Measurements from ENCODE around the gene CDC42BPA. TPM values are rescaled to one million over a fixed set of nuclear protein-coding genes. Genes with fewer than 3 reads are reported as not detected.
"Not testable (repeated sequence)": the region's sequence is repeated elsewhere in the genome, so short reads cannot be mapped to it uniquely, and the experiment has no call there.

The CDC42BPA gene
- total and polyA plus RNA-seq, 11 donors = 9.8 to 33.8 (median 29.7) TPM

GRCh38 chr1:227006226-227006796, 312.0 kb downstream of the CDC42BPA start:
- Histone ChIP-seq H3K4me3 (no peak overlapping the region), H3K36me3 (peaks cover 0 to 70% (median 37%) of the 10 kb centered on the region in 9 donors), H3K4me1 (no peaks in the 10 kb centered on the region), H3K9me3 (no peaks in the 10 kb centered on the region), H3K27me3 (no peaks in the 10 kb centered on the region), H3K27ac (no peak overlapping the region)
- WGBS, 4 donors = 97 to 100% (median 97%) methylated on average over 5 of the region's 5 CpGs
- TF ChIP-seq, protein P1, sequence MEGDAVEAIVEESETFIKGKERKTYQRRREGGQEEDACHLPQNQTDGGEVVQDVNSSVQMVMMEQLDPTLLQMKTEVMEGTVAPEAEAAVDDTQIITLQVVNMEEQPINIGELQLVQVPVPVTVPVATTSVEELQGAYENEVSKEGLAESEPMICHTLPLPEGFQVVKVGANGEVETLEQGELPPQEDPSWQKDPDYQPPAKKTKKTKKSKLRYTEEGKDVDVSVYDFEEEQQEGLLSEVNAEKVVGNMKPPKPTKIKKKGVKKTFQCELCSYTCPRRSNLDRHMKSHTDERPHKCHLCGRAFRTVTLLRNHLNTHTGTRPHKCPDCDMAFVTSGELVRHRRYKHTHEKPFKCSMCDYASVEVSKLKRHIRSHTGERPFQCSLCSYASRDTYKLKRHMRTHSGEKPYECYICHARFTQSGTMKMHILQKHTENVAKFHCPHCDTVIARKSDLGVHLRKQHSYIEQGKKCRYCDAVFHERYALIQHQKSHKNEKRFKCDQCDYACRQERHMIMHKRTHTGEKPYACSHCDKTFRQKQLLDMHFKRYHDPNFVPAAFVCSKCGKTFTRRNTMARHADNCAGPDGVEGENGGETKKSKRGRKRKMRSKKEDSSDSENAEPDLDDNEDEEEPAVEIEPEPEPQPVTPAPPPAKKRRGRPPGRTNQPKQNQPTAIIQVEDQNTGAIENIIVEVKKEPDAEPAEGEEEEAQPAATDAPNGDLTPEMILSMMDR (IDR thresholded peaks at IDR 0.05) = no peak
- no peak for TF ChIP-seq POLR2A (IDR thresholded peaks at IDR 0.05)
- intact Hi-C loops (cut with DNase I) = no loop called here
- DNase-seq = no peak
- ATAC-seq = no peak

DNA sequence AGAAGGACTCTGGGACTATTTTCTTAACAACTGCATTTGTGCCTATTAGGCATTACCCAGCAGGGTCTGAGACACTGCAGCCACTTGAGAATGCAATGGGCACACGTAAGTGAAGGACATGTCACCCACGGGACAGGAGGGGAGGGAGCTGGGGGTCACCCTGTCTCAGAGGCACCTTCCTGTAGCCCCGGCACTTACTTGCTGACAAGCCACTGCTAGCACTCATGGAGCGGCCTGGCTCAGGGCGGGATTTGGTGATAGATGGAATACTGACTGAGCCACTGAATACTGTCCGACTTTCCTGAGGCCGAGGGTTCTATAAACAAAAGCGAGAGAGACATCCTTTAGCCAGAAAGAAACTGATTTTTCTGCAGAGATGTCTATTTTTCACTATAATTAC, 313.5 kb downstream of the CDC42BPA start:
- Histone ChIP-seq H3K27me3 (no peaks in the 10 kb centered on the region), H3K9me3 (no peaks in the 10 kb centered on the region), H3K4me3 (no peak overlapping the region), H3K36me3 (peaks cover 0 to 69% (median 47%) of the 10 kb centered on the region in 9 donors), H3K27ac (no peak overlapping the region), H3K4me1 (no peaks in the 10 kb centered on the region)
- ATAC-seq (peak in 1 of 4 donors; percentile 37), DNase-seq (no peak)
- no peak for TF ChIP-seq POLR2A (IDR thresholded peaks at IDR 0.05)
- TF ChIP-seq, protein P1 (IDR thresholded peaks at IDR 0.05) = no peak
- whole genome bisulfite sequencing, 4 donors = 81 to 91% (median 90%) methylated on average over 8 of the region's 8 CpGs
- intact Hi-C loops (cut with DNase I) = no loop called here

DNA sequence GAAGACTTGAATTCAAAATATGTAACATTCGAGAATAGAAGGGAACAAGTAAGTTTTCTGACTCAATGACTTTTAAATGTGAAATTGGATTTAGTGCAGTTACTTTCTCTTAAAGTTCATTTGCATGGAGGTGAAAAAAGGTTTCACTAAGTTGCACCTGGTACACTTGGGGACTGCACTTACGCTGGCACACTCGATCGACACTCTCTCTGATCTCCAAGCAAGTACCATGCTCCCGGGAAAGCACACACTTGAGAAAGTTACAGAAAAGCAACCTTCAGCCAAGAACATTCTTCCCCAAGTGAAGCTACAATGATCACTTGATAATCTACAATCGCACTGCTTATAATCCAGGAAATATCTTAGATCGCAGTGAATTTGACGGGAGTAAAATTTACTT, 315.1 kb downstream of the CDC42BPA start:
- no peaks in the 10 kb centered on the region for H3K4me1 ChIP-seq
- no peak for TF ChIP-seq POLR2A (IDR thresholded peaks at IDR 0.05)
- H3K27ac ChIP-seq = no peak overlapping the region
- 94 to 98% (median 96%) methylated on average over 8 of the region's 8 CpGs for WGBS, 4 donors
- ATAC-seq (no peak), DNase-seq (no peak)
- peaks cover 0 to 63% (median 47%) of the 10 kb centered on the region in 9 donors for H3K36me3 ChIP-seq
- no peaks in the 10 kb centered on the region for H3K27me3 ChIP-seq
- peaks cover 0 to 4% (median 0%) of the 10 kb centered on the region in 12 donors for H3K9me3 ChIP-seq
- intact Hi-C loops (cut with DNase I) = no loop called here
- H3K4me3 ChIP-seq = no peak overlapping the region

- intact Hi-C loops (cut with DNase I) = no loop called here
- peak in 1 of 4 donors; percentile 44 for ATAC-seq
- Histone ChIP-seq H3K27ac (no peak overlapping the region), H3K36me3 (peaks cover 0 to 66% (median 47%) of the 10 kb centered on the region in 9 donors), H3K9me3 (peaks cover 0 to 4% (median 0%) of the 10 kb centered on the region in 12 donors), H3K4me1 (no peaks in the 10 kb centered on the region), H3K4me3 (no peak overlapping the region), H3K27me3 (no peaks in the 10 kb centered on the region)
- TF ChIP-seq POLR2A (IDR thresholded peaks at IDR 0.05) = no peak
- TF ChIP-seq, protein P1 (IDR thresholded peaks at IDR 0.05) = no peak
- DNase-seq = no peak
- 62 to 69% (median 66%) methylated on average over 3 of the region's 3 CpGs for WGBS, 4 donors
These were observed 315.7 kb downstream of the CDC42BPA start for GRCh38 chr1:227002531-227003049.

- H3K4me1 ChIP-seq; intact Hi-C loops (cut with DNase I); H3K9me3 ChIP-seq; ATAC-seq; H3K27me3 ChIP-seq; H3K4me3 ChIP-seq; DNase-seq; H3K27ac ChIP-seq: not testable (repeated sequence)
- 91 to 100% (median 96%) methylated on average over 2 of the region's 2 CpGs for WGBS, 4 donors
- H3K36me3 ChIP-seq = peaks cover 0 to 53% (median 32%) of the 10 kb centered on the region in 9 donors
These were observed 318.7 kb downstream of the CDC42BPA start for GRCh38 chr1:226999579-226999978.
